HL-60 (cell line): ENCODE measurements around the gene TTC34.

Source experiments
- CTCF ChIP-seq: IDR thresholded peaks from one replicate; pipeline ENCODE4 v1.5.1; 2011; ENCODE audit warnings: low read length, control low read depth, inconsistent platforms; ENCODE audit not compliant: insufficient read depth
- GABPA ChIP-seq: IDR thresholded peaks from 2 replicates; pipeline ENCODE4 v1.6.1; 2012; ENCODE audit warnings: low read depth
- POLR2AphosphoS5 ChIP-seq: IDR thresholded peaks from 2 replicates; pipeline ENCODE4 v1.6.1; 2012; ENCODE audit warnings: low read depth
- REST ChIP-seq: IDR thresholded peaks from 2 replicates; pipeline ENCODE4 v1.6.1; 2012; ENCODE audit warnings: low read depth; ENCODE audit not compliant: insufficient replicate concordance

- TF ChIP-seq CTCF: no peak
- no peak for TF ChIP-seq REST
- TF ChIP-seq POLR2AphosphoS5: no peak
- TF ChIP-seq GABPA: no peak
Observed at GRCh38 chr1:2848006-2848670, 46.6 kb upstream of the TTC34 start.
